Peyer's patch (tissue), 4 donors: ENCODE measurements around the gene C19orf47. TPM values are rescaled to one million over a fixed set of nuclear protein-coding genes. Genes with fewer than 3 reads are reported as not detected.

Experiments used
- DNase-seq, 3 donors: peaks; one replicate each; pipeline ENCODE4 v3.0.0-alpha.2; 2017 to 2019
- H3K27ac ChIP-seq, 4 donors: fragments of 200-600 bp; sonication (generic); one replicate each; pipeline ENCODE4 v1.5.1; 2016 to 2019
- H3K27me3 ChIP-seq, 2 donors: fragments of 200-600 bp; sonication (generic); one replicate each; pipeline ENCODE4 v1.5.1; 2019
- H3K36me3 ChIP-seq, 3 donors: fragments of 200-600 bp; sonication (generic); one replicate each; pipeline ENCODE4 v1.5.1; 2016 to 2019
- H3K4me1 ChIP-seq, 4 donors: fragments of 200-600 bp; sonication (generic); one replicate each; pipeline ENCODE4 v1.5.1; 2016 to 2019
- H3K4me3 ChIP-seq, 4 donors: fragments of 200-600 bp; sonication (generic); 1 replicate in 3 of 4; 2 replicates in 1 of 4; pipeline ENCODE4 v1.5.1; 2016 to 2019; ENCODE audit warnings: mild to moderate bottlenecking in 1 of 4
- H3K9me3 ChIP-seq, 4 donors: fragments of 200-600 bp; sonication (generic); one replicate each; pipeline ENCODE4 v1.5.1; 2016 to 2019; ENCODE audit warnings: mild to moderate bottlenecking in 1 of 4
- CTCF ChIP-seq, 6 experiments: fragments of 450-650 bp in 4 of 6; fragments of 200-600 bp in 2 of 6; sonication (generic) in 1 of 6; IDR thresholded peaks; one replicate each; pipeline ENCODE4 v1.5.1; 2017 to 2019; ENCODE audit warnings: antibody characterized with exemption in 6 of 6, mild to moderate bottlenecking in 3 of 6, moderate library complexity in 1 of 6
- POLR2A ChIP-seq, 2 donors: fragments of 450-650 bp; IDR thresholded peaks; one replicate each; pipeline ENCODE4 v1.5.1; 2017; ENCODE audit warnings: antibody characterized with exemption in 2 of 2, mild to moderate bottlenecking in 2 of 2, moderate library complexity in 2 of 2
- total RNA-seq, 4 donors: library from RNA; depleted of rRNA; stranded (reverse); fragments of >200 nt; gene quantifications; one replicate each; pipeline ENCODE4 v1.1.0, GENCODE V29; 2016

The C19orf47 gene
- total RNA-seq, 4 donors from 2014 or later: 5.8 to 11.3 (median 9.9) TPM

- H3K4me1 ChIP-seq: no peaks in the 10 kb centered on the region
- H3K27ac ChIP-seq: no peak overlapping the region
- no peaks in the 10 kb centered on the region for H3K36me3 ChIP-seq
- DNase-seq: peak; percentile 65 to 88 (median 70)
- TF ChIP-seq CTCF (IDR thresholded peaks at IDR 0.05): peak; percentile 70 to 80 (median 76)
- no peak for TF ChIP-seq POLR2A (IDR thresholded peaks at IDR 0.05)
- no peak overlapping the region for H3K4me3 ChIP-seq
- H3K9me3 ChIP-seq: no peaks in the 10 kb centered on the region
- no peaks in the 10 kb centered on the region for H3K27me3 ChIP-seq
These were observed 42.8 kb downstream of the C19orf47 start for GRCh38 chr19:40305403-40305802.

GRCh38 chr19:40304306-40304705, 43.9 kb downstream of the C19orf47 start:
- no peak for TF ChIP-seq POLR2A (IDR thresholded peaks at IDR 0.05)
- no peak for TF ChIP-seq CTCF (IDR thresholded peaks at IDR 0.05)
- Histone ChIP-seq H3K27ac (no peak overlapping the region), H3K9me3 (no peaks in the 10 kb centered on the region), H3K27me3 (no peaks in the 10 kb centered on the region), H3K4me1 (no peaks in the 10 kb centered on the region), H3K36me3 (no peaks in the 10 kb centered on the region), H3K4me3 (no peak overlapping the region)
- DNase-seq: no peak

GRCh38 chr19:40303765-40304164, 44.4 kb downstream of the C19orf47 start:
- H3K27me3 ChIP-seq: no peaks in the 10 kb centered on the region
- DNase-seq: no peak
- no peak overlapping the region for H3K27ac ChIP-seq
- H3K4me1 ChIP-seq: no peaks in the 10 kb centered on the region
- no peaks in the 10 kb centered on the region for H3K36me3 ChIP-seq
- H3K9me3 ChIP-seq: no peaks in the 10 kb centered on the region
- no peak overlapping the region for H3K4me3 ChIP-seq
- TF ChIP-seq CTCF (IDR thresholded peaks at IDR 0.05) (no peak), POLR2A (IDR thresholded peaks at IDR 0.05) (no peak)

GRCh38 chr19:40302224-40303011, 45.8 kb downstream of the C19orf47 start:
- H3K4me1 ChIP-seq: no peaks in the 10 kb centered on the region
- TF ChIP-seq CTCF (IDR thresholded peaks at IDR 0.05): no peak
- no peak for TF ChIP-seq POLR2A (IDR thresholded peaks at IDR 0.05)
- no peaks in the 10 kb centered on the region for H3K9me3 ChIP-seq
- DNase-seq: no peak
- no peak overlapping the region for H3K4me3 ChIP-seq
- H3K36me3 ChIP-seq: no peaks in the 10 kb centered on the region
- H3K27me3 ChIP-seq: no peaks in the 10 kb centered on the region
- H3K27ac ChIP-seq: no peak overlapping the region

GRCh38 chr19:40300668-40301067, 47.5 kb downstream of the C19orf47 start:
- Histone ChIP-seq H3K36me3 (no peaks in the 10 kb centered on the region), H3K9me3 (no peaks in the 10 kb centered on the region), H3K4me1 (no peaks in the 10 kb centered on the region), H3K27me3 (no peaks in the 10 kb centered on the region), H3K27ac (no peak overlapping the region), H3K4me3 (no peak overlapping the region)
- DNase-seq: no peak
- TF ChIP-seq POLR2A (IDR thresholded peaks at IDR 0.05) (no peak), CTCF (IDR thresholded peaks at IDR 0.05) (no peak)
